CD14-positive monocyte (primary cell): ENCODE measurements around the gene RNF121. TPM values are rescaled to one million over a fixed set of nuclear protein-coding genes. Genes with fewer than 3 reads are reported as not detected.

Source experiments
- DNase-seq, 3 donors: peaks; one replicate each; pipeline ENCODE4 v3.0.0-alpha.2; 2011 to 2022
- H2AFZ ChIP-seq: 2 replicates; pipeline ENCODE4 v1.6.0; 2012; ENCODE audit warnings: mild to moderate bottlenecking, low read depth, low read length, inconsistent platforms; ENCODE audit not compliant: insufficient read depth, poor library complexity, severe bottlenecking
- H3K27ac ChIP-seq, 2 donors: 1 replicate in 1 of 2; 2 replicates in 1 of 2; pipeline ENCODE4 v1.5.1; 2012 to 2013; ENCODE audit warnings: low read length in 2 of 2, control low read depth in 1 of 2, inconsistent platforms in 1 of 2, low read depth in 1 of 2, mild to moderate bottlenecking in 1 of 2
- H3K27me3 ChIP-seq, 2 donors: one replicate each; pipeline versions ENCODE4 v1.6.0 to v1.6.1; 2011 to 2013; ENCODE audit warnings: low read length in 2 of 2; ENCODE audit not compliant: control insufficient read depth in 2 of 2, insufficient read depth in 2 of 2
- H3K36me3 ChIP-seq, 2 donors: replicated peaks in 1 of 2; 1 replicate in 1 of 2; 2 replicates in 1 of 2; pipeline versions ENCODE4 v1.5.1 to v1.6.1; 2012 to 2013; ENCODE audit warnings: low read length in 2 of 2, control low read depth in 1 of 2, inconsistent platforms in 1 of 2, mild to moderate bottlenecking in 1 of 2; ENCODE audit not compliant: insufficient read depth in 2 of 2, control insufficient read depth in 1 of 2
- H3K4me1 ChIP-seq, 2 donors: 1 replicate in 1 of 2; 2 replicates in 1 of 2; pipeline versions ENCODE4 v1.5.1 to v1.6.1; 2012 to 2013; ENCODE audit warnings: low read length in 2 of 2, control low read depth in 1 of 2, inconsistent platforms in 1 of 2, mild to moderate bottlenecking in 1 of 2, moderate library complexity in 1 of 2; ENCODE audit not compliant: insufficient read depth in 2 of 2, control insufficient read depth in 1 of 2
- H3K4me2 ChIP-seq: replicated peaks from 2 replicates; pipeline ENCODE3; 2012; ENCODE audit warnings: low read length, moderate library complexity, mild to moderate bottlenecking; ENCODE audit not compliant: poor library complexity, severe bottlenecking; ENCODE audit errors: extremely low read depth
- H3K4me3 ChIP-seq, 3 experiments: fragments of 200-600 bp in 1 of 3; sonication (generic) in 1 of 3; replicated peaks in 1 of 3; 1 replicate in 2 of 3; 2 replicates in 1 of 3; pipeline ENCODE4 v1.5.1; 2011 to 2013; ENCODE audit warnings: low read length in 3 of 3, mild to moderate bottlenecking in 3 of 3, control low read depth in 2 of 3, low read depth in 2 of 3, inconsistent platforms in 1 of 3, moderate library complexity in 1 of 3
- H3K79me2 ChIP-seq: 2 replicates; pipeline ENCODE4 v1.6.0; 2012; ENCODE audit warnings: mild to moderate bottlenecking, control low read depth, inconsistent platforms, low read length, moderate library complexity; ENCODE audit not compliant: insufficient read depth
- H3K9ac ChIP-seq: 2 replicates; pipeline ENCODE4 v1.6.0; 2017; ENCODE audit warnings: low read length, mild to moderate bottlenecking; ENCODE audit not compliant: insufficient read depth, poor library complexity, severe bottlenecking
- H3K9me3 ChIP-seq, 2 donors: replicated peaks in 1 of 2; 1 replicate in 1 of 2; 2 replicates in 1 of 2; pipeline versions ENCODE4 v1.5.1 to v1.6.1; 2012 to 2013; ENCODE audit warnings: low read length in 2 of 2, control low read depth in 1 of 2; ENCODE audit not compliant: control insufficient read depth in 1 of 2, insufficient read depth in 1 of 2
- H4K20me1 ChIP-seq: 2 replicates; pipeline ENCODE4 v1.6.0; 2012; ENCODE audit warnings: mild to moderate bottlenecking, low read length, control low read depth, moderate library complexity; ENCODE audit not compliant: insufficient read depth
- H3K27ac Mint-ChIP-seq, 7 donors: one replicate each; pipeline ENCODE4 v1.8.0; 2020; ENCODE audit warnings: mild to moderate bottlenecking in 7 of 7, mixed read lengths in 7 of 7, moderate library complexity in 6 of 7, inconsistent platforms in 2 of 7
- H3K27me3 Mint-ChIP-seq, 3 donors: one replicate each; pipeline ENCODE4 v1.8.0; 2021 to 2022; ENCODE audit warnings: low read depth in 3 of 3, mild to moderate bottlenecking in 3 of 3, mixed read lengths in 3 of 3, moderate library complexity in 3 of 3, inconsistent platforms in 1 of 3
- H3K36me3 Mint-ChIP-seq, 2 donors: one replicate each; pipeline ENCODE4 v1.8.0; 2020; ENCODE audit warnings: mixed read lengths in 2 of 2, inconsistent platforms in 1 of 2, mild to moderate bottlenecking in 1 of 2
- H3K4me1 Mint-ChIP-seq: one replicate; pipeline ENCODE4 v1.8.0; 2020; ENCODE audit warnings: mild to moderate bottlenecking, mixed read lengths
- H3K4me3 Mint-ChIP-seq, 2 donors: one replicate each; pipeline ENCODE4 v1.8.0; 2020; ENCODE audit warnings: mild to moderate bottlenecking in 2 of 2, mixed read lengths in 2 of 2, moderate library complexity in 1 of 2
- H3K9me3 Mint-ChIP-seq, 7 donors: one replicate each; pipeline ENCODE4 v1.8.0; 2020 to 2022; ENCODE audit warnings: mixed read lengths in 7 of 7, mild to moderate bottlenecking in 6 of 7, moderate library complexity in 6 of 7, inconsistent platforms in 2 of 7
- CTCF ChIP-seq: fragments of 200-600 bp; IDR thresholded peaks from one replicate; pipeline ENCODE4 v1.8.0; 2022; ENCODE audit warnings: antibody characterized with exemption, mild to moderate bottlenecking
- WGBS: methylation state at CpG from one replicate; pipeline ENCODE4 v1.1.5; 2013; ENCODE audit warnings: missing lambda C conversion rate; ENCODE audit not compliant: insufficient coverage; 5-methylcytosine and 5-hydroxymethylcytosine counted together
- intact Hi-C, 2 donors: fragments of 100-400 bp; cut with micrococcal nuclease; formaldehyde crosslinking; loops; one replicate each; pipeline versions ENCODE4 v1.15.0 to v1.15.1; 2023
- polyA plus RNA-seq, 3 donors: library from polyadenylated mRNA; depleted of rRNA in 1 of 3; unstranded in 2 of 3; stranded (reverse) in 1 of 3; fragments of 300-500 nt in 2 of 3; fragments of >200 nt in 1 of 3; fragmentation: Illumina TruSeq in 2 of 3; gene quantifications; 1 replicate in 2 of 3; 2 replicates in 1 of 3; pipeline ENCODE4 v1.2.3, GENCODE V29; 2012 to 2021

The RNF121 gene
- polyA plus RNA-seq, 3 donors: 7.7 to 25.2 (median 9.2) TPM

- Histone ChIP-seq H3K4me3 (peak overlapping the region; percentile 68 to 94 (median 89)), H3K4me1 (peaks cover 33 to 42% of the 10 kb centered on the region in 2 donors), H3K79me2 (peaks cover 98% of the 10 kb centered on the region), H3K36me3 (peaks cover 9 to 42% of the 10 kb centered on the region in 2 donors), H3K27me3 (no peaks in the 10 kb centered on the region), H4K20me1 (peaks cover 27% of the 10 kb centered on the region), H2AFZ (peak overlapping the region; percentile 97), H3K9ac (peak overlapping the region; percentile 82), H3K9me3 (no peaks in the 10 kb centered on the region), H3K27ac (peak overlapping the region; percentile 82 to 95), H3K4me2 (peak overlapping the region; percentile 93)
- no peak for DNase-seq
- 20% methylated on average over 6 of the region's 6 CpGs for WGBS
- peaks cover 28 to 38% of the 10 kb centered on the region in 2 donors for H3K36me3 Mint-ChIP-seq
- no peaks in the 10 kb centered on the region for H3K9me3 Mint-ChIP-seq
- no peak overlapping the region for H3K4me3 Mint-ChIP-seq
- intact Hi-C loops: loop anchor here in 1 of 2 donors (5.0 kb wide), 2 partner anchors 37 to 52 kb away; no protein-coding TSS in a partner anchor
- peaks cover 6% of the 10 kb centered on the region for H3K4me1 Mint-ChIP-seq
- H3K27me3 Mint-ChIP-seq: no peaks in the 10 kb centered on the region
- TF ChIP-seq CTCF: no peak
- H3K27ac Mint-ChIP-seq: no peak overlapping the region
These were observed 111.1 kb downstream of the RNF121 start for GRCh38 chr11:72039856-72040401.

GRCh38 chr11:72040491-72041363 is 111.9 kb downstream of the RNF121 start:
- H3K27ac Mint-ChIP-seq: no peak overlapping the region
- peak overlapping the region; percentile 97 for H2AFZ ChIP-seq

More at GRCh38 chr11:72040491-72041363, 111.9 kb downstream of the RNF121 start:
- intact Hi-C loops: loop anchor here in 1 of 2 donors (5.0 kb wide), 2 partner anchors 37 to 52 kb away; no protein-coding TSS in a partner anchor
- Mint-ChIP-seq H3K27me3 (no peaks in the 10 kb centered on the region), H3K4me3 (no peak overlapping the region), H3K9me3 (no peaks in the 10 kb centered on the region), H3K36me3 (peaks cover 27 to 38% of the 10 kb centered on the region in 2 donors), H3K4me1 (peaks cover 6% of the 10 kb centered on the region)
- 0% methylated on average over 10 of the region's 23 CpGs for WGBS
- H3K79me2 ChIP-seq: peaks cover 99% of the 10 kb centered on the region
- no peaks in the 10 kb centered on the region for H3K9me3 ChIP-seq
- H3K4me3 ChIP-seq: peak overlapping the region; percentile 68 to 94 (median 89)
- peaks cover 6 to 42% of the 10 kb centered on the region in 2 donors for H3K36me3 ChIP-seq
- TF ChIP-seq CTCF: no peak
- peak overlapping the region; percentile 82 for H3K9ac ChIP-seq
- peaks cover 21% of the 10 kb centered on the region for H4K20me1 ChIP-seq
- H3K4me2 ChIP-seq: peak overlapping the region; percentile 93
- no peaks in the 10 kb centered on the region for H3K27me3 ChIP-seq
- peak overlapping the region; percentile 82 to 95 for H3K27ac ChIP-seq
- peak; percentile 64 to 80 (median 73) for DNase-seq
- H3K4me1 ChIP-seq: peaks cover 33 to 42% of the 10 kb centered on the region in 2 donors
